Measurements from ENCODE around the gene NSUN4. TPM values are rescaled to one million over a fixed set of nuclear protein-coding genes. Genes with fewer than 3 reads are reported as not detected.

Gene NSUN4
- total RNA-seq, 2 donors from 2014 or later, result 21.0 to 29.0 TPM

- DNase-seq (ENCODE audit: low spot score), result no peak
- intact Hi-C loops (cut with DNase I), result no loop called here
- Histone ChIP-seq H3K27me3 (replicated peaks; ENCODE audit: insufficient read depth) (no peaks in the 10 kb centered on the region), H3K9me3 (no peaks in the 10 kb centered on the region), H3K4me1 (replicated peaks) (no peaks in the 10 kb centered on the region), H3K36me3 (no peaks in the 10 kb centered on the region), H3K27ac (no peak overlapping the region), H3K4me3 (no peak overlapping the region)
- WGBS, result 83% methylated on average over 3 of the region's 3 CpGs
- TF ChIP-seq POLR2AphosphoS5 (IDR thresholded peaks at IDR 0.05) (no peak), POLR2A (IDR thresholded peaks at IDR 0.05) (no peak), CTCF (IDR thresholded peaks at IDR 0.05) (no peak)
Observed at GRCh38 chr1:46370214-46370633, 29.6 kb downstream of the NSUN4 start.

- H3K4me1 ChIP-seq (replicated peaks), result no peaks in the 10 kb centered on the region
- 94% methylated on average over 1 of the region's 1 CpG for WGBS
- no peaks in the 10 kb centered on the region for H3K9me3 ChIP-seq
- H3K4me3 ChIP-seq, result no peak overlapping the region
- intact Hi-C loops (cut with DNase I), result no loop called here
- TF ChIP-seq POLR2A (IDR thresholded peaks at IDR 0.05) (no peak), POLR2AphosphoS5 (IDR thresholded peaks at IDR 0.05) (no peak), CTCF (IDR thresholded peaks at IDR 0.05) (no peak)
- no peaks in the 10 kb centered on the region for H3K27me3 ChIP-seq (replicated peaks; ENCODE audit: insufficient read depth)
- DNase-seq (ENCODE audit: low spot score), result no peak
- no peaks in the 10 kb centered on the region for H3K36me3 ChIP-seq
- no peak overlapping the region for H3K27ac ChIP-seq
Observed at GRCh38 chr1:46372431-46372830, 31.8 kb downstream of the NSUN4 start.

GRCh38 chr1:46379996-46380395 is 39.4 kb downstream of the NSUN4 start:
- TF ChIP-seq POLR2AphosphoS5 (IDR thresholded peaks at IDR 0.05) (no peak), POLR2A (IDR thresholded peaks at IDR 0.05) (no peak), CTCF (IDR thresholded peaks at IDR 0.05) (no peak)
- Histone ChIP-seq H3K27me3 (replicated peaks; ENCODE audit: insufficient read depth) (no peaks in the 10 kb centered on the region), H3K4me1 (replicated peaks) (no peaks in the 10 kb centered on the region), H3K27ac (no peak overlapping the region), H3K9me3 (no peaks in the 10 kb centered on the region), H3K4me3 (no peak overlapping the region), H3K36me3 (no peaks in the 10 kb centered on the region)
- intact Hi-C loops (cut with DNase I), result no loop called here
- WGBS, result 82% methylated on average over 1 of the region's 1 CpG
- DNase-seq (ENCODE audit: low spot score), result no peak

GRCh38 chr1:46380508-46380907 is 39.9 kb downstream of the NSUN4 start:
- H3K27ac ChIP-seq, result no peak overlapping the region
- TF ChIP-seq CTCF (IDR thresholded peaks at IDR 0.05), result no peak
- no peak for TF ChIP-seq POLR2A (IDR thresholded peaks at IDR 0.05)
- no peak for TF ChIP-seq POLR2AphosphoS5 (IDR thresholded peaks at IDR 0.05)

GRCh38 chr1:46393510-46393909 is 52.9 kb downstream of the NSUN4 start:
- Histone ChIP-seq H3K9me3 (no peaks in the 10 kb centered on the region), H3K4me1 (replicated peaks) (peaks cover 9% of the 10 kb centered on the region), H3K27ac (no peak overlapping the region), H3K36me3 (no peaks in the 10 kb centered on the region), H3K4me3 (no peak overlapping the region), H3K27me3 (replicated peaks; ENCODE audit: insufficient read depth) (no peaks in the 10 kb centered on the region)
- intact Hi-C loops (cut with DNase I), result no loop called here
- TF ChIP-seq POLR2A (IDR thresholded peaks at IDR 0.05) (no peak), POLR2AphosphoS5 (IDR thresholded peaks at IDR 0.05) (no peak), CTCF (IDR thresholded peaks at IDR 0.05) (no peak)
- WGBS, result 83% methylated on average over 12 of the region's 12 CpGs
- no peak for DNase-seq (ENCODE audit: low spot score)

More at GRCh38 chr1:46380508-46380907, 39.9 kb downstream of the NSUN4 start:
- Histone ChIP-seq H3K9me3 (no peaks in the 10 kb centered on the region), H3K4me3 (no peak overlapping the region), H3K4me1 (replicated peaks) (no peaks in the 10 kb centered on the region), H3K36me3 (no peaks in the 10 kb centered on the region), H3K27me3 (replicated peaks; ENCODE audit: insufficient read depth) (no peaks in the 10 kb centered on the region)
- intact Hi-C loops (cut with DNase I), result no loop called here
- no peak for DNase-seq (ENCODE audit: low spot score)
